ENCODE measurements around the gene MEF2B. TPM values are rescaled to one million over a fixed set of nuclear protein-coding genes. Genes with fewer than 3 reads are reported as not detected.
"Not testable (repeated sequence)": the region's sequence is repeated elsewhere in the genome, so short reads cannot be mapped to it uniquely, and the experiment has no call there.

Gene MEF2B
- total RNA-seq, 1 experiment from 2014 or later: 0.38 TPM

- DNase-seq (ENCODE audit: low spot score): no peak
Measured at GRCh38 chr19:19131989-19132388, 38.1 kb downstream of the MEF2B start.

GRCh38 chr19:19126102-19126501, 44.0 kb downstream of the MEF2B start:
- DNase-seq (ENCODE audit: low spot score): no peak

- no peak for DNase-seq (ENCODE audit: low spot score)
Measured at GRCh38 chr19:19123386-19123785, 46.7 kb downstream of the MEF2B start.

- DNase-seq (ENCODE audit: low spot score): no peak
Measured at GRCh38 chr19:19122902-19123301, 47.2 kb downstream of the MEF2B start.

- no peak for DNase-seq (ENCODE audit: low spot score)
Measured at GRCh38 chr19:19121371-19121770, 48.7 kb downstream of the MEF2B start.

- DNase-seq (ENCODE audit: low spot score): no peak
Measured at GRCh38 chr19:19120308-19121231, 49.5 kb downstream of the MEF2B start.

GRCh38 chr19:19119325-19120237, 50.5 kb downstream of the MEF2B start:
- DNase-seq (ENCODE audit: low spot score): no peak

- no peak for DNase-seq (ENCODE audit: low spot score)
Measured at GRCh38 chr19:19115954-19116353, 54.1 kb downstream of the MEF2B start.

GRCh38 chr19:19113040-19113626, 56.9 kb downstream of the MEF2B start:
- DNase-seq (ENCODE audit: low spot score): no peak

- DNase-seq (ENCODE audit: low spot score): no peak
Measured at GRCh38 chr19:19111967-19112580, 58.0 kb downstream of the MEF2B start.

- DNase-seq (ENCODE audit: low spot score): no peak
Measured at GRCh38 chr19:19111136-19111835, 58.8 kb downstream of the MEF2B start.

- no peak for DNase-seq (ENCODE audit: low spot score)
Measured at GRCh38 chr19:19110410-19111135, 59.5 kb downstream of the MEF2B start.

GRCh38 chr19:19109601-19110000, 60.5 kb downstream of the MEF2B start:
- DNase-seq (ENCODE audit: low spot score): no peak

- DNase-seq (ENCODE audit: low spot score): no peak
Measured at GRCh38 chr19:19107654-19108053, 62.4 kb downstream of the MEF2B start.

- not testable (repeated sequence) for DNase-seq (ENCODE audit: low spot score)
Measured at GRCh38 chr19:19106938-19107337, 63.1 kb downstream of the MEF2B start.

- no peak for DNase-seq (ENCODE audit: low spot score)
Measured at GRCh38 chr19:19106056-19106551, 64.0 kb downstream of the MEF2B start.

- DNase-seq (ENCODE audit: low spot score): no peak
Measured at GRCh38 chr19:19105365-19106055, 64.6 kb downstream of the MEF2B start.

- DNase-seq (ENCODE audit: low spot score): no peak
Measured at GRCh38 chr19:19103167-19103566, 66.9 kb downstream of the MEF2B start.

GRCh38 chr19:19102566-19102965, 67.5 kb downstream of the MEF2B start:
- DNase-seq (ENCODE audit: low spot score): not testable (repeated sequence)

Measured in HT-29 (cell line).